Measurements from ENCODE around the gene TP53I3.
A peak's percentile ranks its signal among the peaks of the same experiment; 100 is the strongest.

Gene TP53I3

DNA sequence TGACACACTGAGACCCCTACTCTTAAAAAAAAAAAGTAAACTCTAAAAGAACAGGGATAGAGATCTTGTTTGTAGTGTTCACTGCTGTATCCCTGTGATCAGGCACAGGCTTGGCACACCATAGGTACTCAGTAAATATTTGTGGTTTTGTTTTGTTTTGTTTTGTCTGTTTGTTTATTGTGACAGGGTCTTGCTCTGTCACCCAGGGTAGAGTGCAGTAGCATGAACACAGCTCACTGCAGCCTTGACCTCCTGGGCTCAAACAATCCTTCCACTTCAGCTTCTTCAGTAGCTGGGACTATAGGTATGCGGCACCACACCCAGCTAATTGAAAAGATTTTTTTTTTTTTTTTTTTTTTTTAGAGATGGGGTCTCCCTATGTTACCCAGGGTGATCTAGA is 31.7 kb downstream of the TP53I3 start:
- no peak for TF ChIP-seq SNAI2 (CRISPR knock-in tag; IDR thresholded peaks at IDR 0.05)
- ATAC-seq = no peak

DNA sequence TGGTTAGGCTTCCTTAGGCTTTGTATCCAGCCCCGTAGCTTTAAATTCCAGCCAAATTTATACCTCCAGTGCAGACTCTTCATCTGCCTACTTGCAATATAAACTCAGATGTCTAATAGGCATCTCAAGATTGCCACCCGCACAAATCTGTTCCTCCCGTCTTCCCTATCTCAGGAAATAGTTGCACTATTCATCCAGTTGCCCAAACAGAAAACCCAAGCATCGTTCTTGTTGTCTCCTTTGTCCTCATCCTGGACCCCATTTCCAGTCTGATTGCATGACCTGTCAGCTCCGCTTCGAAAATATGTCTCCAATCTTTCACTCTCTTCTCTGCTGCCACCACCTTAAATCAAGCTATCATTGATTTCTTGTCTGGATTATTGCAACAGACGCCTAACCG is 32.8 kb downstream of the TP53I3 start:
- no peak for ATAC-seq
- TF ChIP-seq, protein P1, sequence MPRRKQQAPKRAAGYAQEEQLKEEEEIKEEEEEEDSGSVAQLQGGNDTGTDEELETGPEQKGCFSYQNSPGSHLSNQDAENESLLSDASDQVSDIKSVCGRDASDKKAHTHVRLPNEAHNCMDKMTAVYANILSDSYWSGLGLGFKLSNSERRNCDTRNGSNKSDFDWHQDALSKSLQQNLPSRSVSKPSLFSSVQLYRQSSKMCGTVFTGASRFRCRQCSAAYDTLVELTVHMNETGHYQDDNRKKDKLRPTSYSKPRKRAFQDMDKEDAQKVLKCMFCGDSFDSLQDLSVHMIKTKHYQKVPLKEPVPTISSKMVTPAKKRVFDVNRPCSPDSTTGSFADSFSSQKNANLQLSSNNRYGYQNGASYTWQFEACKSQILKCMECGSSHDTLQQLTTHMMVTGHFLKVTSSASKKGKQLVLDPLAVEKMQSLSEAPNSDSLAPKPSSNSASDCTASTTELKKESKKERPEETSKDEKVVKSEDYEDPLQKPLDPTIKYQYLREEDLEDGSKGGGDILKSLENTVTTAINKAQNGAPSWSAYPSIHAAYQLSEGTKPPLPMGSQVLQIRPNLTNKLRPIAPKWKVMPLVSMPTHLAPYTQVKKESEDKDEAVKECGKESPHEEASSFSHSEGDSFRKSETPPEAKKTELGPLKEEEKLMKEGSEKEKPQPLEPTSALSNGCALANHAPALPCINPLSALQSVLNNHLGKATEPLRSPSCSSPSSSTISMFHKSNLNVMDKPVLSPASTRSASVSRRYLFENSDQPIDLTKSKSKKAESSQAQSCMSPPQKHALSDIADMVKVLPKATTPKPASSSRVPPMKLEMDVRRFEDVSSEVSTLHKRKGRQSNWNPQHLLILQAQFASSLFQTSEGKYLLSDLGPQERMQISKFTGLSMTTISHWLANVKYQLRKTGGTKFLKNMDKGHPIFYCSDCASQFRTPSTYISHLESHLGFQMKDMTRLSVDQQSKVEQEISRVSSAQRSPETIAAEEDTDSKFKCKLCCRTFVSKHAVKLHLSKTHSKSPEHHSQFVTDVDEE (CRISPR knock-in tag; IDR thresholded peaks at IDR 0.05) = no peak
- TF ChIP-seq SNAI2 (CRISPR knock-in tag; IDR thresholded peaks at IDR 0.05) (no peak), ZFP30 (CRISPR knock-in tag; IDR thresholded peaks at IDR 0.05) (no peak), OSR1 (CRISPR knock-in tag; IDR thresholded peaks at IDR 0.05) (no peak), CSDC2 (CRISPR knock-in tag; IDR thresholded peaks at IDR 0.05) (no peak), ZFP3 (CRISPR knock-in tag; IDR thresholded peaks at IDR 0.05) (no peak), ESRRG (CRISPR knock-in tag; IDR thresholded peaks at IDR 0.05) (no peak), ZC3H10 (CRISPR knock-in tag; IDR thresholded peaks at IDR 0.05) (no peak), PPARA (CRISPR knock-in tag; IDR thresholded peaks at IDR 0.05; ENCODE audit: borderline replicate concordance) (no peak), ISL1 (CRISPR knock-in tag; IDR thresholded peaks at IDR 0.05) (no peak), GLIS3 (CRISPR knock-in tag; IDR thresholded peaks at IDR 0.05) (no peak), TCF4 (CRISPR knock-in tag; IDR thresholded peaks at IDR 0.05; ENCODE audit: borderline replicate concordance) (no peak), ZNF565 (CRISPR knock-in tag; conservative IDR thresholded peaks at IDR 0.05; ENCODE audit: low read depth) (no peak), ZNF70 (CRISPR knock-in tag; IDR thresholded peaks at IDR 0.05) (no peak), BACH2 (CRISPR knock-in tag; IDR thresholded peaks at IDR 0.05; ENCODE audit: borderline replicate concordance) (no peak), RARB (CRISPR knock-in tag; IDR thresholded peaks at IDR 0.05) (no peak)
- TF ChIP-seq, protein P2, sequence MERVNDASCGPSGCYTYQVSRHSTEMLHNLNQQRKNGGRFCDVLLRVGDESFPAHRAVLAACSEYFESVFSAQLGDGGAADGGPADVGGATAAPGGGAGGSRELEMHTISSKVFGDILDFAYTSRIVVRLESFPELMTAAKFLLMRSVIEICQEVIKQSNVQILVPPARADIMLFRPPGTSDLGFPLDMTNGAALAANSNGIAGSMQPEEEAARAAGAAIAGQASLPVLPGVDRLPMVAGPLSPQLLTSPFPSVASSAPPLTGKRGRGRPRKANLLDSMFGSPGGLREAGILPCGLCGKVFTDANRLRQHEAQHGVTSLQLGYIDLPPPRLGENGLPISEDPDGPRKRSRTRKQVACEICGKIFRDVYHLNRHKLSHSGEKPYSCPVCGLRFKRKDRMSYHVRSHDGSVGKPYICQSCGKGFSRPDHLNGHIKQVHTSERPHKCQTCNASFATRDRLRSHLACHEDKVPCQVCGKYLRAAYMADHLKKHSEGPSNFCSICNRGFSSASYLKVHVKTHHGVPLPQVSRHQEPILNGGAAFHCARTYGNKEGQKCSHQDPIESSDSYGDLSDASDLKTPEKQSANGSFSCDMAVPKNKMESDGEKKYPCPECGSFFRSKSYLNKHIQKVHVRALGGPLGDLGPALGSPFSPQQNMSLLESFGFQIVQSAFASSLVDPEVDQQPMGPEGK (CRISPR knock-in tag; IDR thresholded peaks at IDR 0.05; ENCODE audit: borderline replicate concordance) = no peak
- TF ChIP-seq, protein P3, sequence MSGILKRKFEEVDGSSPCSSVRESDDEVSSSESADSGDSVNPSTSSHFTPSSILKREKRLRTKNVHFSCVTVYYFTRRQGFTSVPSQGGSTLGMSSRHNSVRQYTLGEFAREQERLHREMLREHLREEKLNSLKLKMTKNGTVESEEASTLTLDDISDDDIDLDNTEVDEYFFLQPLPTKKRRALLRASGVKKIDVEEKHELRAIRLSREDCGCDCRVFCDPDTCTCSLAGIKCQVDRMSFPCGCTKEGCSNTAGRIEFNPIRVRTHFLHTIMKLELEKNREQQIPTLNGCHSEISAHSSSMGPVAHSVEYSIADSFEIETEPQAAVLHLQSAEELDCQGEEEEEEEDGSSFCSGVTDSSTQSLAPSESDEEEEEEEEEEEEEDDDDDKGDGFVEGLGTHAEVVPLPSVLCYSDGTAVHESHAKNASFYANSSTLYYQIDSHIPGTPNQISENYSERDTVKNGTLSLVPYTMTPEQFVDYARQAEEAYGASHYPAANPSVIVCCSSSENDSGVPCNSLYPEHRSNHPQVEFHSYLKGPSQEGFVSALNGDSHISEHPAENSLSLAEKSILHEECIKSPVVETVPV (CRISPR knock-in tag; IDR thresholded peaks at IDR 0.05) = no peak

DNA sequence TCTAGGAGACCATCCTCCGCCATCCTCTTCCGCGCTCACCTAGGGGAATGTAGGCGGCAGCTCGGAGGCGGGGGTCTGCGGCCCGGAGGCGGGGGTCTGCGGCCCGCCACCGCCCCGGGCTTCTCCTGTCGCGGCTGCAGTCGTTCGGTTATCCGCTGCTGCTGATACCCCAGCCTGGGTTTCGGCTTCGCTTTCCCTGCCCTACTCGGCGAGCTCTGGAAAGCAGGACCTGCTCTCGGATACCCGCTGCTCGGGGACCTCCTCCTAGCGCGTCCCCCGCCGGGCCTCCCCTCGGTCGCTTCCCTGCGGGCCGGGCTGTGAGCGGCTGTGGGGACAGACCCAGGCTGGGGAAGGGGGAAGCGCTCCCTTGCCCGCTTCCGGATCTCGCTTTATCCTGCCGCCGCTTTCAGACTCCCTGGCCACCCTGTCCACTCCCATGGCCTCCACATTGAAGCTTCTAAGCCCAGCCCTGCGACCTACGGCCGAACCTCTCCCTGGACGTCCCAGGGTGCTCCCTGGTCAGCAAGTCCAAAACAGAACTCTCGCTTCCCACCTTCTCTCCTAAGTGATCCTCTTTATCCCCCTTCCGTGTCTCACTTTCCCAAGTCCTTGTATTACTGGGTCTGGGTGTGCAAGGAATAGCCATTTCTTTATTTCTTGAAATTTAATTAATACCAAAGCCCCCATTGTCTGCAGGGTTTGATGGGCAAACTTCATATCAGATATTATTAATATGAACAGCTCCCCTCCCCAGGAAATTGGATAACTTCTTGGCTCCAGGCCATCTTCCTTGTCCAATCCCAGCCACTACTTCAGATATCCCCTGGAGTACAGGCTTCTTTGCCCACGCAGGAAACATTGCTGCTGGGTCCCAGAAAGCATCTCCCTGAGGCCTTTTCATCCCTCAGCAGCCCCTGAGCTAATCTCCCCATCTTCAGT is 34.3 kb downstream of the TP53I3 start:
- peak; percentile 18 for ATAC-seq

DNA sequence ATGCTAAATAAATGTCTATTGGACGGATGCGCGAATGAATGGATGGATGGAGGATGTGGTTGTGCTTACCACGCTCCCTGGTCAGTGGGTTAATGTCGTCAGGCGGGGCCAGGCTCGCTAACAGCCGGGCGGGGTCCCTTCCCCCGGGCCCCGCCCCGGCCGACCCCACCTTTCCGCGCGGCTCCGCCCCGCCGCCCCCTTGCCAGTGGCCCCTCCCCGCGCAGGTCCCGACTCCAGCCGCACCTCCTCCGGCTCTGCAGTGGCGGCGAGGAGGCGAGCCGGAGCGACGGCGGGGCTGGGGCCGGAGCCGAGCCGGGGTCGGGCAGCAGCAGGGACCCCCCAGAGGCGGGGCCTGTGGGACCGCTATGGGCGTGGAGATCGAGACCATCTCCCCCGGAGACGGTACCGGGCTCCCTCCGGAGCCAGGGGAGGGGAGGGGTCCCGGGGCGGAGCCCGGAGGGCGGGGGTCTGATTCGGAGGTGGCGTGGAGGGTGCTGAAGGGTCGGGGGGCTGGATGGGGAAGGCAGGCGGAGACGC is 35.1 kb downstream of the TP53I3 start, which contains the start of gene FKBP1B:
FKBP1B (plus strand) TSS at position 257 of the 537 bp plus-strand sequence; CDS start at position 366, 109 bp downstream.
- TF ChIP-seq CSDC2 (CRISPR knock-in tag; IDR thresholded peaks at IDR 0.05) (no peak), ZNF70 (CRISPR knock-in tag; IDR thresholded peaks at IDR 0.05) (peak; percentile 81)
- peak; percentile 60 for ATAC-seq

More for the DNA sequence above, 34.3 kb downstream of the TP53I3 start:
- no peak for TF ChIP-seq GLIS3 (CRISPR knock-in tag; IDR thresholded peaks at IDR 0.05)
- TF ChIP-seq ISL1 (CRISPR knock-in tag; IDR thresholded peaks at IDR 0.05) = no peak
- TF ChIP-seq ARNTL (CRISPR knock-in tag; IDR thresholded peaks at IDR 0.05; ENCODE audit: borderline replicate concordance, low read depth) = no peak
